ENCODE results near the gene PTGFR. TPM values are rescaled to one million over a fixed set of nuclear protein-coding genes. Genes with fewer than 3 reads are reported as not detected.

Gene PTGFR
- total RNA-seq, 3 donors from 2014 or later (not counting 1 experiment from before 2014, with no cell fraction given), result not detected

DNA sequence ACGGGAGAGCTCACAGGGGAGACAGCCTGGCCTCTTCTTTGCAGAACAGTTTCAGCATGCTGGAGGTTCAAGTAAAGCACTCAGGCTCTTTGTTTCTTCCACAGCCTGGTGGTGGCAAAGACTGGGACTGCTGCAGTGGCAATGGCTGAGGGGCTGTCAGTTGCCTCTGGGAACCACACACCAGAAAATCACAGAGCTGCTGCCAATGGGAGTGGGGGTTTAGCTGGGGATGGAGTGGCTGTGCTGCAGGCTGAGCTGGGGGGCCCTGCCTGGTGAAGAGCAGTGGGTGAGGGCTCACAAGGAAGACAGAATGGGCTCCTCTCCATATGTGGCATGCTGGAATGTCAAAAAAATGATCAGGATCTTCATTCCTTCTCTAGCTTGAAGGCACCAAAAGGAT lies 25.6 kb upstream of the PTGFR start:
- H3K9me3 Mint-ChIP-seq, result peaks cover 19 to 20% of the 10 kb centered on the region in 2 donors
- H3K36me3 Mint-ChIP-seq, result peaks cover 43% of the 10 kb centered on the region
- H3K36me3 ChIP-seq (ENCODE audit: control insufficient read depth, insufficient read depth, low read length), result no peaks in the 10 kb centered on the region
- no peak overlapping the region for H3K27ac ChIP-seq (ENCODE audit: low read length)
- H3K4me3 Mint-ChIP-seq, result no peak overlapping the region
- no peaks in the 10 kb centered on the region for H3K27me3 ChIP-seq (ENCODE audit: control insufficient read depth, insufficient read depth, low read length)
- TF ChIP-seq, protein P1, sequence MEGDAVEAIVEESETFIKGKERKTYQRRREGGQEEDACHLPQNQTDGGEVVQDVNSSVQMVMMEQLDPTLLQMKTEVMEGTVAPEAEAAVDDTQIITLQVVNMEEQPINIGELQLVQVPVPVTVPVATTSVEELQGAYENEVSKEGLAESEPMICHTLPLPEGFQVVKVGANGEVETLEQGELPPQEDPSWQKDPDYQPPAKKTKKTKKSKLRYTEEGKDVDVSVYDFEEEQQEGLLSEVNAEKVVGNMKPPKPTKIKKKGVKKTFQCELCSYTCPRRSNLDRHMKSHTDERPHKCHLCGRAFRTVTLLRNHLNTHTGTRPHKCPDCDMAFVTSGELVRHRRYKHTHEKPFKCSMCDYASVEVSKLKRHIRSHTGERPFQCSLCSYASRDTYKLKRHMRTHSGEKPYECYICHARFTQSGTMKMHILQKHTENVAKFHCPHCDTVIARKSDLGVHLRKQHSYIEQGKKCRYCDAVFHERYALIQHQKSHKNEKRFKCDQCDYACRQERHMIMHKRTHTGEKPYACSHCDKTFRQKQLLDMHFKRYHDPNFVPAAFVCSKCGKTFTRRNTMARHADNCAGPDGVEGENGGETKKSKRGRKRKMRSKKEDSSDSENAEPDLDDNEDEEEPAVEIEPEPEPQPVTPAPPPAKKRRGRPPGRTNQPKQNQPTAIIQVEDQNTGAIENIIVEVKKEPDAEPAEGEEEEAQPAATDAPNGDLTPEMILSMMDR (IDR thresholded peaks at IDR 0.05), result no peak
- no peak overlapping the region for H3K27ac Mint-ChIP-seq
- WGBS (ENCODE audit: insufficient coverage), result 75% methylated on average over 1 of the region's 1 CpG
- no peaks in the 10 kb centered on the region for H3K27me3 Mint-ChIP-seq (ENCODE audit: low read depth in 2 of 2)
- intact Hi-C loops (cut with micrococcal nuclease), result no loop called here
- no peak for ATAC-seq
- H3K4me1 ChIP-seq (ENCODE audit: control insufficient read depth, insufficient read depth, low read length), result no peaks in the 10 kb centered on the region
- H3K4me1 Mint-ChIP-seq, result no peaks in the 10 kb centered on the region
- peaks cover 5% of the 10 kb centered on the region for H3K9me3 ChIP-seq (ENCODE audit: control insufficient read depth, insufficient read depth, low read length)
- DNase-seq, result no peak
- no peak overlapping the region for H3K4me3 ChIP-seq (ENCODE audit: low read length)

GRCh38 chr1:78468521-78468920 lies 22.3 kb upstream of the PTGFR start:
- peaks cover 16 to 18% of the 10 kb centered on the region in 2 donors for H3K9me3 Mint-ChIP-seq
- H3K27ac Mint-ChIP-seq, result no peak overlapping the region
- H3K4me1 Mint-ChIP-seq, result no peaks in the 10 kb centered on the region
- no peaks in the 10 kb centered on the region for H3K4me1 ChIP-seq (ENCODE audit: control insufficient read depth, insufficient read depth, low read length)
- peaks cover 15% of the 10 kb centered on the region for H3K36me3 Mint-ChIP-seq
- H3K36me3 ChIP-seq (ENCODE audit: control insufficient read depth, insufficient read depth, low read length), result no peaks in the 10 kb centered on the region
- no peak overlapping the region for H3K27ac ChIP-seq (ENCODE audit: low read length)
- 100% methylated on average over 1 of the region's 1 CpG for WGBS (ENCODE audit: insufficient coverage)
- H3K27me3 Mint-ChIP-seq (ENCODE audit: low read depth in 2 of 2), result no peaks in the 10 kb centered on the region
- DNase-seq (no peak), ATAC-seq (no peak)
- peaks cover 5% of the 10 kb centered on the region for H3K9me3 ChIP-seq (ENCODE audit: control insufficient read depth, insufficient read depth, low read length)
- H3K27me3 ChIP-seq (ENCODE audit: control insufficient read depth, insufficient read depth, low read length), result no peaks in the 10 kb centered on the region
- no peak overlapping the region for H3K4me3 Mint-ChIP-seq
- H3K4me3 ChIP-seq (ENCODE audit: low read length), result no peak overlapping the region
- TF ChIP-seq, protein P1 (IDR thresholded peaks at IDR 0.05), result no peak
- intact Hi-C loops (cut with micrococcal nuclease), result no loop called here

DNA sequence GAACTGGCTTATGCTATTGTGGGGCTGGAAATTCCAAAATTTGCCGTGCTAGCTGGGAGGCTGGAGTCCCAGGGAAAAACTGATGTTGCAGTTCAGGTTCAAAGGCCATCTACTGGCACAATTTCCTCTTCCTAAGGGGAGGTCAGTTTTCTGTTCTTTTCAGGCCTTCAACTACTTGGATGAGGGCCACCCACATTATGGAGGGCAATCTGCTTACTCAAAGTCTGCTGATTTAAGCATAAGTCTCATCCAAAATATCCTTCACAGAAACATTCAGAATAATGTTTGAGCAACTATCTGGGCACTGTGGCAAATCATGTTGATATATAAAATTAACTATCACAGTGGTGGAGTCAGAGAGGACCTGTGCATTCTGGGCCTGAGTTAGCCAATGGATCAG lies 21.2 kb upstream of the PTGFR start:
- ATAC-seq (no peak), DNase-seq (no peak)
- Histone ChIP-seq H3K9me3 (ENCODE audit: control insufficient read depth, insufficient read depth, low read length) (peaks cover 7% of the 10 kb centered on the region), H3K4me1 (ENCODE audit: control insufficient read depth, insufficient read depth, low read length) (no peaks in the 10 kb centered on the region), H3K27ac (ENCODE audit: low read length) (no peak overlapping the region), H3K36me3 (ENCODE audit: control insufficient read depth, insufficient read depth, low read length) (no peaks in the 10 kb centered on the region), H3K4me3 (ENCODE audit: low read length) (no peak overlapping the region), H3K27me3 (ENCODE audit: control insufficient read depth, insufficient read depth, low read length) (no peaks in the 10 kb centered on the region)
- Mint-ChIP-seq H3K27ac (no peak overlapping the region), H3K36me3 (peaks cover 6% of the 10 kb centered on the region), H3K27me3 (ENCODE audit: low read depth in 2 of 2) (no peaks in the 10 kb centered on the region), H3K4me3 (no peak overlapping the region), H3K4me1 (no peaks in the 10 kb centered on the region), H3K9me3 (peaks cover 11 to 14% of the 10 kb centered on the region in 2 donors)
- intact Hi-C loops (cut with micrococcal nuclease), result no loop called here
- TF ChIP-seq, protein P1 (IDR thresholded peaks at IDR 0.05), result no peak
- 100% methylated on average over 1 of the region's 1 CpG for WGBS (ENCODE audit: insufficient coverage)

- Mint-ChIP-seq H3K4me3 (no peak overlapping the region), H3K27ac (no peak overlapping the region), H3K9me3 (peaks cover 9 to 13% of the 10 kb centered on the region in 2 donors), H3K27me3 (ENCODE audit: low read depth in 2 of 2) (no peaks in the 10 kb centered on the region), H3K4me1 (no peaks in the 10 kb centered on the region), H3K36me3 (no peaks in the 10 kb centered on the region)
- H3K4me3 ChIP-seq (ENCODE audit: low read length), result no peak overlapping the region
- WGBS (ENCODE audit: insufficient coverage), result 81% methylated on average over 2 of the region's 2 CpGs
- ATAC-seq (no peak), DNase-seq (no peak)
- intact Hi-C loops (cut with micrococcal nuclease), result no loop called here
- H3K4me1 ChIP-seq (ENCODE audit: control insufficient read depth, insufficient read depth, low read length), result no peaks in the 10 kb centered on the region
- TF ChIP-seq, protein P1 (IDR thresholded peaks at IDR 0.05), result no peak
- H3K36me3 ChIP-seq (ENCODE audit: control insufficient read depth, insufficient read depth, low read length), result no peaks in the 10 kb centered on the region
- no peaks in the 10 kb centered on the region for H3K27me3 ChIP-seq (ENCODE audit: control insufficient read depth, insufficient read depth, low read length)
- H3K9me3 ChIP-seq (ENCODE audit: control insufficient read depth, insufficient read depth, low read length), result peaks cover 2% of the 10 kb centered on the region
- no peak overlapping the region for H3K27ac ChIP-seq (ENCODE audit: low read length)
Measured at GRCh38 chr1:78471890-78472620, 18.7 kb upstream of the PTGFR start.

Measured in natural killer cell (primary cell).